DMS79 (cell line): ENCODE measurements around the gene ANKRD40.
"Not testable (repeated sequence)": the region's sequence is repeated elsewhere in the genome, so short reads cannot be mapped to it uniquely, and the experiment has no call there.

Experiments
- DNase-seq: peaks from one replicate; lab custom pipeline; 2025; lab: John Stamatoyannopoulos, UW

Gene ANKRD40

DNA sequence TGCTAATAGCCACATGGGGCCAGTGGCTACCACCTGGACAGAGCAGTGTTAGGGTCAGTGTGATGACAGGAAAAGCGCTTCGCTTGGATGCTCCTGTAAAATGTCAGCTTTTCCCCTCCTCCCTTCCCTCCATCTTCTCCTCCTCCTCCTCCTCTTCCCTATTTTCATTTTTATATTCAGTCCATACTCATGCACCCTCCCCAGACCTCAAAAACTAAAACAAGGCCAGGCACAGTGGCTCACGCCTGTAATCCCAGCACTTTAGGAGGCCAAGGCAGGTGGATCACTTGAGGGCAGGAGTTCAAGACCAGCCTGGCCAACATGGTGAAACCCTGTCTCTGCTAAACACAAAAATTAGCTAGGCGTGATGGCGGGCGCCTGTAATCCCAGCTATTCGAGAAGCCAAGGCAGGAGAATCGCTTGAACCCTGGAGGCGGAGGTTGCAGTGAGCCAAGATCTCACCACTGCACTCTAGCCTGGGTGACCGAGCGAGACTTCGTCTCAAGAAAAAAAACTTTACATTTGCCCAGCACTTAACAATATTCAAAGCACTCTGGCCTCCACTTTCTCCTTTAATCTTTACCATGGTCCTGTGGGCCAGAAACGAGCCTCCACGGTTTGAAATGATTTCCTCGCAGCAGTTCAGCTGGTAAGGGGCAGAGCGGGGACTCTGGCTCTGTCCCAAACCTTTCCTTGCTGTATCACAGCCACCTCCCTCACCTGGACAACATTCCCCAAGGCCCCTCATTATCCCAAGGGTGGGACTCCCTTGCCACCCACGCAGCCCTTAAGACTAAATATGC, 21.8 kb downstream of the ANKRD40 start:
- DNase-seq: no peak

DNA sequence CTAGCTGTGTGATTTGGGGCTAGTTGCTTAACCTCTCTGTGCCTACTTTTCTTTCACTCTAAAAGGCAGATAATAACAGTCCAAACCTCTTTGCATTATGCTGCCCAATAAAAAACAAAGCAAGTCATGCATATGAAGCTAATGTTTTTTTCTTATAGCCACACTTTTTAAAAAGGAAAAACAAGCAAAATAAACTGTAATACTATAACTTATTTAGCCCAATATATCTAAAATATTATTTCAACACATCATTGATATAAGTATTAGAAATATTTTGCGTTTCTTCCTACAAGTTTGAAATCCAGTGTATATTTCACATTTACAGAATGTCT, 22.4 kb downstream of the ANKRD40 start:
- no peak for DNase-seq

DNA sequence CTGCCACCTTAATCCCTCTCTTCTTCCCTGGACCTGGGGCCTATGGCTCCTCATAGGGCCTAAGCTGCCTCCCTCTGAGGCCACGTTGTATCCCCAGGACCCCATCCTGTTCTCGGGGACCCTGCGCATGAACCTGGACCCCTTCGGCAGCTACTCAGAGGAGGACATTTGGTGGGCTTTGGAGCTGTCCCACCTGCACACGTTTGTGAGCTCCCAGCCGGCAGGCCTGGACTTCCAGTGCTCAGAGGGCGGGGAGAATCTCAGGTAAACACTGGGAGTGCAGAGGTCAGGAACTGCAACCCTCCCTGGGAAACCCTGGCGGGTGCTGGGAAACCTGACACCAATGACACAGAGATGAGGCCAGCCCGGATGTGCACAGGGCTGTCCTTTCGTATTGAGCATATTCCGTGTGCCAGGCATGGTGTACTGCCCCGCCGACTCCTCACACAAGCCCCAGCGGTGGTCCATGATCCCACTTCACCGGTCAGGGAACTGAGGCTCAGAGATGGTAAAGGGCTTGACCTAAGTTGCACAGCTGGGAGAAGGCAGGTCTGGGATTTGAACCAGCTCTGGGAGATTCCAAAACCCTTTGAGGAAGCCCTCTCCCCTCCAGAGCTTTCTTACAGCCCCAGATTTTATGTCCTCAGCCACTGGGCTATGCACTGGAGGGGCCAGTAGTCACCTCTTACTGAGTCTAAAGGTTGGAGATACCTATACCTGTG, 22.9 kb downstream of the ANKRD40 start:
- no peak for DNase-seq

DNA sequence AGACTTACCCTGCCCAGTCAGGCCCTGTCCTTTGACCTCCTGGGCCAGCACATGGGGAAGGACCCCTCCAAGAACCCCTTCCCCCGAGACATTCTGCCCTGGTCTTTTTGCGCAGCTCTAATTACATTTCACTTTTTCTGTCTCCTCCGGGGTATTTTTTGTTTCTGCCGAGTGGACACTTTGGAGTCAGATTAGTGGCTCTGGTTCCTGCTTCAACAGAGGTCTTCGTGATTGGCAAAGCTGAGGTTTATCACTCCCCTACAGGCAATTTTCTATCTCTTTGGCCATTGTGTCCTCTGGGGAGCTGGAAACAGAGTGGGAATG, 23.5 kb downstream of the ANKRD40 start:
- DNase-seq: no peak

DNA sequence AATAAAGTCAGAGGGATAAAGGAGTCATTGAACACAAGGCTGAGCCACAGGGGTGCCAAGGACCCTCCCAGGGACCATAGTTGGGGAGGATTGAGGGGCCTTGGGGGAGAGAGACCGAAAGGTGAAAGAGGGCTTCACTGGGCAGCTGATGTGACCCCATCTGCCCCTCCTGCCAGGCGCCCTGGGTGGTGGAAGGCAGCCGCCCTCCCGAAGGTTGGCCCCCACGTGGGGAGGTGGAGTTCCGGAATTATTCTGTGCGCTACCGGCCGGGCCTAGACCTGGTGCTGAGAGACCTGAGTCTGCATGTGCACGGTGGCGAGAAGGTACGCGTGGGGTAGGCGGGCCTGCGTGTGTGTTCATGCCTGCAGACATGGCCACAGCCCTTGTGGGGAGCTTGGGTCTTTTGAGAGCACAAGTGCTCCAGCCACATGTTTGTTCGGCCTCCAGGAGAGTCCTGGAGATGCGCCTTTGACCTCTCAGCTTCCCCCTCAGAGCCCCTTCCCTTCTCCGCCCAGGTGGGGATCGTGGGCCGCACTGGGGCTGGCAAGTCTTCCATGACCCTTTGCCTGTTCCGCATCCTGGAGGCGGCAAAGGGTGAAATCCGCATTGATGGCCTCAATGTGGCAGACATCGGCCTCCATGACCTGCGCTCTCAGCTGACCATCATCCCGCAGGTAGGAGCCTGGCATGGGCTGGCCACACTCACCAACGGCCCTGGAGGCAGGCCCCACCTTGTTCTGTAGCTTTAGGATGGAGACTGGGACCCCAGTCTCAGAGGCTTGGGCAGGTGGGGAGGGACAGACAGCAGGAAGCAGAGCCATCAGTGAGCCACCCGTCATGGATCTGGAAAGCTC, 24.1 kb downstream of the ANKRD40 start:
- DNase-seq: no peak

GRCh38 chr17:50682938-50683337, 24.8 kb downstream of the ANKRD40 start:
- no peak for DNase-seq

DNA sequence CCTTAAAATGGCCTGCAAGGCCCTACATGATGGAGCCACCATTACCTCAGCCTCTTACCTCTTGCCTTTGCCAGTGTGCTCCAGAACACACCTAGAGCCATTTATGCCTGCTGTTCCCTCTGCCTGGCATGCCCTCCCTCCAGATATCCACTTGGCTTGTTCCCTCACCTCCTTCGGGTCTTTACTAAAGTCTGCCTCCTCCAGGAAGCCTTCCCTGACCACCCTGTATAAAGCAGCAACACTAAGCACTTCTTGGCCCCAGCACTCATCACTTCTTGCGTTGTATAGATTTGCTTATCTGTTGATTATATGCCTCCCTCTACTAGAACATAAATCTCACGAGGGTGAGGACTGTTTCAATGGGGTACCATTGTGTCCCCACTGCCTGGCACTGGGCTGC, 25.3 kb downstream of the ANKRD40 start:
- DNase-seq: no peak

- DNase-seq: no peak
Observed at GRCh38 chr17:50681263-50682200, 26.2 kb downstream of the ANKRD40 start.

DNA sequence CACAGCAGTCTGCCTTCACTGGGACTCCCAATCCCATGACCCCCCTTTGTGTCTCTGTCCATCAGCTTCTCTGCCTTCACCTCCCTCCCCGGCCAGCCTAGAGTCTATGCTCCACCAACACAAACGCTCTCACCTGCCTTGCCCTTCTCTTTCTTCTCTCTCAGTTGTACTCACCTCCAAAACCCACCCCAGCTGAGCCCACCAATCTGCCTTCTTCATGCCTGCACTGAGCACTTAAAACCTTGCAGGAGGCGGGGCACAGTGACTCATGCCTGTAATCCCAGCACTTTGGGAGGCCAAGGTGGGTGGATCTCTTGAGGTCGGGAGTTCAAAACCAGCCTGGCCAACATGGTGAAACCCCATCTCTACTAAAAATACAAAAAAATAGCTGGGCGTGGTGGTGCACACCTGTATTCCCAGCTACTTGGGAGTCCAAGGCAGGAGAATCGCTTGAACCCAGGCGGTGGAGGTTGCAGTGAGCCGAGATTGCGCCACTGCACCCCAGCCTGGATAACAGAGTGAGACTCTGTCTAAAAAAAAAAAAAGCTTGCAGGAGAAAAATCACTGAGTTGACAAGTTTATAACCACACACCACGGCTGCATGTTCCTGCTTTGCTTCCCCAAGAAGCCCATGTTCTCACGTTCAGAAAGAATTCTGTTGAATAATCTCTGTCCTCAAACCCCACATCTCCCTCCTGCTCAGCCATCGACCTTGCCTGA, 27.0 kb downstream of the ANKRD40 start:
- not testable (repeated sequence) for DNase-seq

- DNase-seq: no peak
Observed at GRCh38 chr17:50680126-50680525, 27.6 kb downstream of the ANKRD40 start.

GRCh38 chr17:50679008-50679544, 28.6 kb downstream of the ANKRD40 start:
- DNase-seq: no peak

GRCh38 chr17:50677851-50678375, 29.8 kb downstream of the ANKRD40 start:
- no peak for DNase-seq

GRCh38 chr17:50676065-50676975, 31.4 kb downstream of the ANKRD40 start:
- DNase-seq: no peak

DNA sequence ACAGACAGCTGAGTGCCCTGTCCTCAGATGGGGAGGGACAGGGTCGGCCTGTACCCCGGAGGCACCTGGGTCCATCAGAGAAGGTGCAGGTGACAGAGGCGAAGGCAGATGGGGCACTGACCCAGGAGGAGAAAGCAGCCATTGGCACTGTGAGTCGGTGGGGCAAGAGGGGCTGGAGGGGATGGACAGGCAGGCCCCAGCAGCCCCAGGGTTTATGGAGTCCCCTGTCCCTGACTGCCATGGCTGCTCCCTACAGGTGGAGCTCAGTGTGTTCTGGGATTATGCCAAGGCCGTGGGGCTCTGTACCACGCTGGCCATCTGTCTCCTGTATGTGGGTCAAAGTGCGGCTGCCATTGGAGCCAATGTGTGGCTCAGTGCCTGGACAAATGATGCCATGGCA, 32.1 kb downstream of the ANKRD40 start:
- no peak for DNase-seq

DNA sequence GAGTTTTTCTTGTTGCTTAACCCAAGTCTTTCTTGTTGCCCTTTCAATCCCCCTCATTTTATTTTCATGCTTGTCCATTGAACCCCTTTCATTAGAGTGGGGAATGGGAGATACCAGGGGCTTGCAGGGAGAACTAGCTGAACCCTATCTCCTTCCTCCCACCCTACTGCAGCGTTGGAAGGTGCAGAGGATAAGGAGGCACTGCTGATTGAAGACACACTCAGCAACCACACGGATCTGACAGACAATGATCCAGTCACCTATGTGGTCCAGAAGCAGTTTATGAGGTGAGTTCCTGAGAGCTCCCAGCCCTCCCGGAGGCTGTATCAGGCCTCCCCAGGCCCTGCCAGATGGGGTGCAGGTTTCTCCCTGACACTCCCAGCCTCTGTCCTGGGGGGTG, 32.5 kb downstream of the ANKRD40 start:
- DNase-seq: no peak

DNA sequence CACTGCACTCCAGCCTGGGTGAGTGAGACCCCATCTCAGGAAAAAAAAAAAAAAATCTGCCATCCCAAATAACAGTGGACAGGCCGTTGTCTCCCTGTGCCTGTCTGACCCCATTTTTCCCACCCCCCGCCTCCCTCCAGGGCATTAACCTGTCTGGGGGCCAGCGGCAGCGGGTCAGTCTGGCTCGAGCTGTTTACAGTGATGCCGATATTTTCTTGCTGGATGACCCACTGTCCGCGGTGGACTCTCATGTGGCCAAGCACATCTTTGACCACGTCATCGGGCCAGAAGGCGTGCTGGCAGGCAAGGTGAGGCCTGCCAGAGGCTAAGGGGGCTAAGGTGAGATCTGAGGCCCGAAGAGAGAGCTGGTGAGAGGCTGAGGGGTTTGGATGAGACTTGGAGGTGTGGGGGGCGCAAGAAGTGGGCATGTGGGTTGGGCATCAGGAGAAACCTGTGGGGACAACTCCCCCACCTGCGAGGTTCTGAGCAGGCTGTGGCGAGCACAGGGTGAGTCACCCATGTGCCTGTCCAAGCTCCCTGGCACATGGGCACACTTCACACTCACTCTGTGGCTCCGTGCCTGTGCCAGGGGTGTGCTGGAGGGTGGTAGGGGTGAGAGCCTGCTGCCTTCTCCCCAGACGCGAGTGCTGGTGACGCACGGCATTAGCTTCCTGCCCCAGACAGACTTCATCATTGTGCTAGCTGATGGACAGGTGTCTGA, 34.7 kb downstream of the ANKRD40 start:
- DNase-seq: no peak

- DNase-seq: no peak
Observed at GRCh38 chr17:50672071-50672470, 35.6 kb downstream of the ANKRD40 start.

DNA sequence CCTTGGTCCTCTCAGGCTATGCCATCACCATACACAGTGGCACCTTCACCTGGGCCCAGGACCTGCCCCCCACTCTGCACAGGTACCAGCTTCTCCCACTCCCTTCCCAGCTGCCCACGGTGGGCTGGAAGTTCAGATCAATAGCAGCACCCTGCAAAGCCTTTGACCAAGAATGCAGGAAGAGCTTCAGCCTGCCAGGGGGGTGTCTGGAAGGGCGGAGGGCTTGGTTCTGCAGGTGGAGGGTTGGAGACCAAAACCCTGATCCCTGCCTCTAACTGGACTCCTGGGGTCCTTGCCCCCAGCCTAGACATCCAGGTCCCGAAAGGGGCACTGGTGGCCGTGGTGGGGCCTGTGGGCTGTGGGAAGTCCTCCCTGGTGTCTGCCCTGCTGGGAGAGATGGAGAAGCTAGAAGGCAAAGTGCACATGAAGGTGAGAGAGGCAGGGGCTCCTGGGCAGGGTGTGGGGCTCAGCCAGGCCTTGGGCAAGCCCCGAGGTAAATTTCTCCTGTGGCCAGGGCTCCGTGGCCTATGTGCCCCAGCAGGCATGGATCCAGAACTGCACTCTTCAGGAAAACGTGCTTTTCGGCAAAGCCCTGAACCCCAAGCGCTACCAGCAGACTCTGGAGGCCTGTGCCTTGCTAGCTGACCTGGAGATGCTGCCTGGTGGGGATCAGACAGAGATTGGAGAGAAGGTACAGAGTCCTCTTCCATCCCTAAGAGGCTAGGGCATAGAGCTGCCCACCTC, 38.7 kb downstream of the ANKRD40 start:
- no peak for DNase-seq
